C4-2B (cell line): Measurements from ENCODE around the gene CD274.

Experiments
- H3K27ac ChIP-seq: fragments of 450-650 bp; 2 replicates; pipeline ENCODE4 v1.5.1; 2017
- CTCF ChIP-seq: fragments of 450-650 bp; conservative IDR thresholded peaks from 2 replicates; pipeline ENCODE4 v1.5.1; 2017; ENCODE audit warnings: mild to moderate bottlenecking
- ZFX ChIP-seq: fragments of 450-650 bp; IDR thresholded peaks from 2 replicates; pipeline ENCODE4 v1.6.1; 2017

CD274 gene

GRCh38 chr9:5479994-5480694 is 29.8 kb downstream of the CD274 start:
- no peak overlapping the region for H3K27ac ChIP-seq

GRCh38 chr9:5480919-5481318 is 30.6 kb downstream of the CD274 start:
- TF ChIP-seq ZFX (no peak), CTCF (no peak)
- no peak overlapping the region for H3K27ac ChIP-seq

More at GRCh38 chr9:5479994-5480694, 29.8 kb downstream of the CD274 start:
- TF ChIP-seq ZFX: no peak
- TF ChIP-seq CTCF: no peak

GRCh38 chr9:5481322-5482040 is 31.1 kb downstream of the CD274 start:
- no peak overlapping the region for H3K27ac ChIP-seq
- TF ChIP-seq CTCF (0 out of 2 replicates have a peak, but pooled peaks have one; percentile 4), ZFX (no peak)

- no peak overlapping the region for H3K27ac ChIP-seq
- TF ChIP-seq ZFX (no peak), CTCF (no peak)
These were observed 31.9 kb downstream of the CD274 start for GRCh38 chr9:5482194-5482593.

GRCh38 chr9:5483306-5483705 is 33.0 kb downstream of the CD274 start:
- H3K27ac ChIP-seq: no peak overlapping the region
- TF ChIP-seq CTCF (no peak), ZFX (no peak)

GRCh38 chr9:5485378-5486085 is 35.2 kb downstream of the CD274 start:
- TF ChIP-seq CTCF: no peak
- no peak for TF ChIP-seq ZFX
- no peak overlapping the region for H3K27ac ChIP-seq

- H3K27ac ChIP-seq: no peak overlapping the region
- TF ChIP-seq ZFX (no peak), CTCF (no peak)
These were observed 36.6 kb downstream of the CD274 start for GRCh38 chr9:5486988-5487387.
